Astrocyte of the cerebellum (primary cell): Measurements from ENCODE around the gene ASB10.
A peak's percentile ranks its signal among the peaks of the same experiment; 100 is the strongest.

ENCODE experiments used
- DNase-seq: peaks from one replicate; pipeline ENCODE4 v3.0.0-alpha.2; 2011; ENCODE audit warnings: low read depth
- H3K4me3 ChIP-seq: 2 replicates; pipeline ENCODE4 v1.5.1; 2011; ENCODE audit warnings: mild to moderate bottlenecking, low read depth, low read length, moderate library complexity
- CTCF ChIP-seq: IDR thresholded peaks from 2 replicates; pipeline ENCODE4 v1.5.1; 2012; ENCODE audit warnings: low read length, low read depth, moderate library complexity, mild to moderate bottlenecking; ENCODE audit errors: missing control alignments
- in situ Hi-C: cut with HindIII; loops from 2 replicates; pipeline ENCODE4 v1.10.0; 2017; ENCODE audit warnings: low sequenced_read_pairs

ASB10 gene

GRCh38 chr7:151129960-151130591 lies 57.0 kb downstream of the ASB10 start:
- no peak for DNase-seq
- in situ Hi-C loops: no loop called here
- no peak overlapping the region for H3K4me3 ChIP-seq
- TF ChIP-seq CTCF: no peak

GRCh38 chr7:151129117-151129959 lies 57.7 kb downstream of the ASB10 start:
- no peak for TF ChIP-seq CTCF
- no peak for DNase-seq
- H3K4me3 ChIP-seq: no peak overlapping the region
- in situ Hi-C loops: no loop called here

GRCh38 chr7:151128716-151129115 lies 58.3 kb downstream of the ASB10 start:
- in situ Hi-C loops: no loop called here
- no peak for DNase-seq
- H3K4me3 ChIP-seq: no peak overlapping the region
- no peak for TF ChIP-seq CTCF

- in situ Hi-C loops: no loop called here
- no peak for TF ChIP-seq CTCF
- no peak overlapping the region for H3K4me3 ChIP-seq
- DNase-seq: no peak
Measured at GRCh38 chr7:151128144-151128543, 58.9 kb downstream of the ASB10 start.

- in situ Hi-C loops: no loop called here
- DNase-seq: no peak
- TF ChIP-seq CTCF: no peak
Measured at GRCh38 chr7:151126491-151127137, 60.4 kb downstream of the ASB10 start.

GRCh38 chr7:151125846-151126481 lies 61.1 kb downstream of the ASB10 start:
- in situ Hi-C loops: no loop called here
- no peak for DNase-seq
- no peak for TF ChIP-seq CTCF
- peak overlapping the region; percentile 24 for H3K4me3 ChIP-seq

More at GRCh38 chr7:151126491-151127137, 60.4 kb downstream of the ASB10 start:
- no peak overlapping the region for H3K4me3 ChIP-seq
